HG03097 (cell line): ENCODE results near the gene PDZD8.
"Not testable (repeated sequence)": the region's sequence is repeated elsewhere in the genome, so short reads cannot be mapped to it uniquely, and the experiment has no call there.

Experiments
- ATAC-seq: cut with Tn5 transposase; IDR thresholded peaks from one replicate; pipeline ENCODE4 v1.9.1; 2021; ENCODE audit not compliant: unreplicated experiment, low FRiP score

The PDZD8 gene

DNA sequence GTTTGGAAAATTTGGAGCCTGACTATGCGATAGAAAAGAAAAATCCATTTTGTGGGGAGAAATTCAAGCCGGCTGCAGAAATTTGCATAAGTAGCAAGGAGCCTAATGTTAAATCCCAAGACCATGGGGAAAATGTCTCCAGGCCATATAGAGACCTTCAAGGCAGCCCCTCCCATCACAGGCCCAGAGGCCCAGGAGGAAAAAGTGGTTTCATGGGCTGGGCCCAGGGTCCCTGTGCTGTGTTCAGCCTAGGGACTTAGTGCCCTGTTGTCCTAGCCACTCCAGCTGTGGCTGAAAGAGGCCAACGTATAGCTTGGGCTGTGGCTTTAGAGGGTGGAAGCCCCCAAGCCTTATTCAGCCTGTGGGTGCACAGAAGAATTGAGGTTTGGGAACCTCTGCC is 71.8 kb downstream of the PDZD8 start:
- not testable (repeated sequence) for ATAC-seq

DNA sequence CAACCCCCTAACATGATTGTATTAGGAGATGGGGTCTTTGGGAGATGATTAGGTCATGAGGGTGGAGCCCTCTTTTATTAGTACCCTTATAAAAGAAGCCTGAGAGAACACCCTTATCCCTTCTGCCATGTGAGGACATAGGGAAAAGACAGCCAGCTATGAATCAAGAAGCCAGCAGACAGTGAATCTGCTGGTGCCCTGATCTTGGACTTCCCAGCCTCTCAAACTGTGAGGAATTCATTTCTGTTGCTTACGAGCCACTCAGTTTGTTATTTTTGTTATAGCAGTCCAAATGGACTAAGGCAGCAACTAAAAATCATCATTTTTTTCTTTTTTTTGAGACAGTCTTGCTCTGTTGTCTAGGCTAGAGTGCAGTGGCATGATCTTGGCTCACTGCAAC is 74.6 kb downstream of the PDZD8 start:
- no peak for ATAC-seq

DNA sequence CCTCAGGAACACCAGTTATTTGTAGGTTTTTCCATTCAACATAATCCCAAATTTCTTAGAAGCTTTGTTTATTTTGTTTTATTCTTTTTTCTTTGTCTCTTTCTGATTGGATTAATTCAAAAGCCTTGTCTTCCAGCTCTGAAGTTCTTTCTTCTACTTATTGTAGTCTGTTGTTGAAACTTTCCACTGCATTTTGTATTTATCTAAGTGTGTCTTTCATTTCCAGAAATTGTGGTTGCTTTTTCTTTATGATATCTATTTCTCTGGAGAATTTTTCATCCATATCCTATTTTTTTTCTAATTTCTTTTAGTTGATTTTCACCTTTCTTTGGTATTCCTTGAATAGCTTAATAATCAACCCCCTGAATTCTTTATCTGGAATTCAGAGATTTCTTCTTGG is 75.8 kb downstream of the PDZD8 start:
- ATAC-seq: no peak

- no peak for ATAC-seq
These were observed 77.0 kb downstream of the PDZD8 start for GRCh38 chr10:117298219-117298618.

GRCh38 chr10:117294735-117295134 is 80.5 kb downstream of the PDZD8 start:
- ATAC-seq: no peak

GRCh38 chr10:117294039-117294645 is 81.1 kb downstream of the PDZD8 start:
- ATAC-seq: no peak

- not testable (repeated sequence) for ATAC-seq
These were observed 84.4 kb downstream of the PDZD8 start for GRCh38 chr10:117290872-117291271.

- ATAC-seq: no peak
These were observed 90.3 kb downstream of the PDZD8 start for GRCh38 chr10:117284716-117285494.

DNA sequence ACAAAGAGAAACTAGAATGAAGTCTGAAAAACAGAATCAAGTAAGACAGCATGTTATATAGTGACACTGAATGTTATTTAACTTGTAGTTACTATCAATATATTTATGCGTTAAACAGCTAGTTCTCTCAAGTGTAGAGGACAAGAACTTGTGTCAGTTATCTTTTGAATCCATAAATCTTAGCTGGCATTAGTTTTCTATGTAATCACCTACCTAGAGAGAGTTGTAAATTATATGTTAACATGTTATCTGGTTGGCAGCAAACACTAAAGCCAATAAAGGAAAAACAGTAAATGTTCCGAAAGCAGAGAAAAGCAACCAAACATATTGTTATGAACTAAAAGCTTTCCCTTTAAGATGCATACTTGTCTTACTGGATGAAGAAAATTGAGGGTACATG is 97.6 kb downstream of the PDZD8 start:
- no peak for ATAC-seq

DNA sequence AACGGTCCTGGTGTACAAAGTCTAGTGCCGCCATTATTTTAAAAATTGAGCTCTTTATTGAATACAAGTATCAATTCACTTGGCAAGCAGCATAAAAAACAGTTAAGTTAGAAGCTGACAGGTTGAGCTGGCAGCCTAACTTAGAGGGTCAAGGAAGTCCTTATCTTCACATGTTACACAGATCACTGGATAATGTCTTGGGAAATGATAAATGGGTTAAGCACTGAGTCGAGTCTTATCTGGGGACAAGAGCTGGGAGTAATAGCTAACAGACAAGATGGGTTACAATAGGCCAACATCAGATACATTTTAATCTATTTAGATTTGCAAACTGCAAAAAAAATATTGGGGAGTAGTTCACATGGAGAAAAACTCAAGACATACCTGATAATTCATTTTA is 100.1 kb downstream of the PDZD8 start:
- ATAC-seq: no peak

DNA sequence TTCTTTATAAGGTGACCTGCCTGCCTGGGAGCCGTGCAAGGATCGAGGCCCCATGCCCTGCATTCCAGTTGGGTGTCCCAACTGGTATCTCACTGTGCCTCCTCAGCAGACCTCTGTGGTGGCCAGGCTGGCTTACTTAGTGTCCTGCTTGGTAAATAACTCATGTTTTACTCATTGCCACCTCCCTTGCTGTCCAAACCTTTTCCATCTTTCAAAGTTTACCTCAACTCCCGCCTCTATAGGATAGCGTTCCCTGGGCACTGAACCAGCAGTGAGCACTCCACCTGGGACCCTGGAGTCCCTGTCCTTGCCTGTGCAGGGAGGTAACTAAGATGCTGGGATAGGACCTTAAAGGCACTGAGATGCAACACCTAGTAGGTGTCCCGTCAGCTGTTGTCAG is 100.7 kb downstream of the PDZD8 start:
- no peak for ATAC-seq

DNA sequence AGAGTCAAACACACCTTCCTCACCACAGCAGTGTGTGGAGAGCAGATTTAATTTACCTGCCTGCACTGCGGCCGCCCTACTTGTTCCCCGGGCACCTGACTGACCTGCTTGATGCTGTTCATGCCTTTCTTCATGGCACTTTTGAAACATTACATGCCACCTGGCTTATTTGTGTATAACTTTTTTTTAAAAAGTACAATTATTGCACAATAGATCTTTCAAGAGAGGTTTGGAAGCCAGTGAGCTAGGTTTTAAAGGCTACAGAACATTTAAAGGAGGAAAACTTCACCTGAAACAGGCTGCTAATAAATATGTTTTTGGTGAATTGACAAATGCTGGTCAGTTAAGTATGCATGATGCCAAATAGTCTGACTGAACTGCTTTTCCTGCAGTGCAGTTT is 101.3 kb downstream of the PDZD8 start:
- no peak for ATAC-seq

GRCh38 chr10:117272195-117273076 is 102.8 kb downstream of the PDZD8 start:
- ATAC-seq: no peak

GRCh38 chr10:117271427-117271826 is 103.8 kb downstream of the PDZD8 start:
- ATAC-seq: no peak

DNA sequence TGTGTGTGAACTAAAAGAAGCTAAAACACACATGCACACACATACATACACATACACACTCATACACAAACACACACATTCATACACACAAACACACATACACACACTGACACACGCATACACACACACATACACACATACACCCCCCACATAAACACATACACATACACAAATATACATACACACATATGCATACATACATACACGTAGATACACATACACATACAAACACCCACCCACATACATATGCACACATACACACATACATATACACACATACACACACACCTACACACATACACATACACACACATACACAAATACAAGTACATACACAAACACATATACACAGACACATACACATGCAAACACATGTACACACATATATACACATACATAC is 106.3 kb downstream of the PDZD8 start:
- ATAC-seq: no peak

GRCh38 chr10:117268258-117268657 is 107.0 kb downstream of the PDZD8 start:
- ATAC-seq: no peak

DNA sequence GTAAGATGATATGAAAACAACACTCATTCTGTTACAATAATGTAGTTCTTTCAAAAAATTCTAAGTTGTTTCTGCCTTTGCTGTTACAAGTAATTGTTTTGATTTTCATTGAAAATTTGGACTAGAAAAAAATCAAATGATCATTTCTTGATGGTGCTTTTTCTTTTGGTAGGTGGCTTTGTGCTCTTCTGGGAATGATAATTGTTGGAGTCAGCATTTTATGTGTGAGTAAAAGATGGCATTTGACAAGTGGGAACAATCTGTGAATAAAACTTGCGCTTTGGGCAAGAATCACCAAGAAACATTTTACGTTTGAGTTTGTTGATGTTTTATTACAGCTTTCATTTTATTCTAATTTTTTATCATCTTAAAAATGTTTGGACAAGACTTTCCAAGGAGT is 108.4 kb downstream of the PDZD8 start:
- no peak for ATAC-seq

DNA sequence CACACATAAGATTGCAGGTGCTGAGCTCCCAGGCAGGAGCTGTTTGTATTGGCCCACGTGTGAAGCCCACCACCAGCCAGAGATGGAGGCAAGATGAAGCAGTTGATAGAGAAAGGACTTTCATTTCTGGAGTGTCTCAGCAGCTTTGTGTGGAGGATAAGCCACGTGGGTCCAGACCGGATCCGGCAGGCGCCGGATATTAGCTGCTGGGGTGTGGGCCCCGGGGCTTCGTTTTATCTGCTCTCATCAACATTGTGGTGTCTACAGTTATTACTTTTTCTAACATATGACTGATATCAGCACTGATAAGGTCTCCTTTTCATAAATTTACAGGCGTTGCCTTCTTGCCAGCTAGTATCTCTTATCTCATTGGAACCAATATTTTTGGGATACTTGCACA is 108.8 kb downstream of the PDZD8 start:
- no peak for ATAC-seq

DNA sequence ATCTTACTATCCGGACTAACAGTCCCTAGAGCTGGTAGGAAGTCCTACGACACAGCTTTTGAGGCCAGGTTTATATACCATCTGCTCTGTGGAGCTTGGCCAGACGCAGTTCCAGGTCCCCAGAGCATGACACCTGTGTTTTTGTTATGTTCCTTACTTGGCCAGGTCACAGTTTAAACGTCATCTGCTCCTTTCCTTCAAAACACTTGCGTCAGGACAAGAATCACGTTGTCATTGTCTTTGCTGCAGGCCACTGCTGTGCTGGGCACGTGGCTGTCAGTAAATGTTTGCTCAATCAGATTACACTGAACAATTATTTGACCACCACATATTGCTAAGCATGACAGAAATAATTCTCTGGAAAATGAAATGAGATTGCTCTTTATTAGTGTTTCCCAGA is 110.5 kb downstream of the PDZD8 start:
- ATAC-seq: no peak

DNA sequence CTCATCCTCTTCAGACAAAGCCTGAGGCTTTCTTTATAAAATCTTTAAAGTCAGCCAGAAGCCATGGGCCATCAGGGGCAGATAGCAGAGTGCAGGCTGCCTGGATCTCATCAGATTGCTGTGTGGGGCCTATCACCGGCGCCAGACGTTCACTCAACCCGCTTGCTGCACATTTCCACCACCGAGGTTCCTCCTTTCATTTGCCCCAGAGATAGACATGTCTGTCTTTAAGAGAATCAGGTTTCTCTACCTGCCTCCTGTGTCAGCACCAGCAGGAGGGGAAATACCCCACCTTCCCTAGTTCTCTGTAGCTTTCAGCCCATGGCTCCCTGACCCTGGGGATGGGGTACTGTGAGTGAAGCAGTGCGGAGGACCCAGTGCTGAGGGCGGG is 112.3 kb downstream of the PDZD8 start:
- no peak for ATAC-seq

GRCh38 chr10:117262291-117262902 is 112.8 kb downstream of the PDZD8 start:
- ATAC-seq: no peak
